Astrocyte (in vitro differentiated cells and primary cell): ENCODE measurements around the gene TEAD4.

Experiments used
- EZH2 ChIP-seq: IDR thresholded peaks from 2 replicates; pipeline ENCODE4 v1.6.1; 2012; ENCODE audit warnings: mild to moderate bottlenecking, low read length, inconsistent platforms; ENCODE audit not compliant: insufficient read depth
- TF ChIP-seq, protein P1 (sequence below): IDR thresholded peaks from 2 replicates; pipeline ENCODE4 v1.5.1; 2011; ENCODE audit warnings: low read depth, mild to moderate bottlenecking, inconsistent platforms, low read length, moderate library complexity; ENCODE audit not compliant: insufficient read depth

DNA sequence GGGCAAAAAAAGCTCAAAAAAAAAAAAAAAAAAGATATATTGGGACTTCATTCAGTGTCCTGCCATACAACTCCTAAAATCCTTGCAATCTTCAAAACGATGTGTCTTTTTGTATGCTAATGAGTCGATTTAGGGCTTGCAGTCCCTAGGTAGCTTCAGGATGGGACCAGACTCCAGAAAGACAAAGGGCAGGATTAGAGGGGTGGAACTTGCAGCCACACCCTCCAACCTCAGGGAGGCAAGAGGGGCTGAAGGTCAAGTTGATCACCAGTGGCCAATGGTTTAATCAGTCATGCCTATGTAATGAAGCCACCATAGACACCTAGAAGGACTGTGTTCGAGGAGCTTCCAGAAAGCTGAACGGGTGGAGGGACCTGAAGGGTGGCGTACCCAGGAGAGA is 29.3 kb downstream of the TEAD4 start:
- TF ChIP-seq, protein P1, sequence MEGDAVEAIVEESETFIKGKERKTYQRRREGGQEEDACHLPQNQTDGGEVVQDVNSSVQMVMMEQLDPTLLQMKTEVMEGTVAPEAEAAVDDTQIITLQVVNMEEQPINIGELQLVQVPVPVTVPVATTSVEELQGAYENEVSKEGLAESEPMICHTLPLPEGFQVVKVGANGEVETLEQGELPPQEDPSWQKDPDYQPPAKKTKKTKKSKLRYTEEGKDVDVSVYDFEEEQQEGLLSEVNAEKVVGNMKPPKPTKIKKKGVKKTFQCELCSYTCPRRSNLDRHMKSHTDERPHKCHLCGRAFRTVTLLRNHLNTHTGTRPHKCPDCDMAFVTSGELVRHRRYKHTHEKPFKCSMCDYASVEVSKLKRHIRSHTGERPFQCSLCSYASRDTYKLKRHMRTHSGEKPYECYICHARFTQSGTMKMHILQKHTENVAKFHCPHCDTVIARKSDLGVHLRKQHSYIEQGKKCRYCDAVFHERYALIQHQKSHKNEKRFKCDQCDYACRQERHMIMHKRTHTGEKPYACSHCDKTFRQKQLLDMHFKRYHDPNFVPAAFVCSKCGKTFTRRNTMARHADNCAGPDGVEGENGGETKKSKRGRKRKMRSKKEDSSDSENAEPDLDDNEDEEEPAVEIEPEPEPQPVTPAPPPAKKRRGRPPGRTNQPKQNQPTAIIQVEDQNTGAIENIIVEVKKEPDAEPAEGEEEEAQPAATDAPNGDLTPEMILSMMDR, result no peak
- TF ChIP-seq EZH2, result no peak
